Ramos (cell line): Measurements from ENCODE around the gene ETS1.

ENCODE experiments used
- in situ Hi-C: fragments of 300-500 bp; cut with MboI; formaldehyde crosslinking; loops from one replicate; pipeline ENCODE4 v1.14.3; 2022; ENCODE audit warnings: low sequenced_read_pairs; ENCODE audit not compliant: unreplicated experiment

The ETS1 gene

DNA sequence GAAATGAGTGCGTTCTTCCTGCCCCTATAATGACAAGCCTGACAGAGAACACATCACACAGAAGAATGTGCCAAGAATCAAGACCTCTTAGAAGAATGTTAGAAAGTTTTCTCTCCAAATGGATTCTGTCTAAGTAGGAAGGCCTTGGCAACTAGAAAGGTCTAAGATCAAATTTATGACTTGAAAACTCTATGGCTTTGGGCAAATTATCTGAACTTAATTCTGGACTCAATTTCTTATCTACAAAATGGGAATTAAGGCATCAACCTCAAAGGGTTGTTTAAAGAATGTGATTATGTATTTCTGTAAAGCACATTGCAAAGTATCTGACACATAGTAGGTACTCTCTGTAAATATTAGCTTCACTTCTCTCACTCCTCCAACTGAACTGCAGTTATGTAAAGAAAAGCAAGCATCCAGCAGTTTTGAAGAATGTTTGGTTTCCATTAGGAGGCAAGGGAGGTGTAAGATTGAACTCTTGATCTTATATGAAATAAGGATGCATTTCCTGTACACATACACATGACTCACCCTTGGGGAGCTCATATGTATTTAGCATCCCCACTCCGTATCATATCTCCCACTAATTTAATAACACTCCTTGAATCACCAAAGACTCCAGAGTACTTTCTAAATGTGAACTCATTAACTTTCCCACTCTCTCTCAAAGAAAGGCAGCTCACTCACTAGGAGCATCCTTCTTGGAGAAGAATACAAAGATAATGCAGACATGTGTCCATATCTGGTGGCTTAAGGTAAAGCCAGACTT, 77.6 kb downstream of the ETS1 start:
- in situ Hi-C loops, result no loop called here

DNA sequence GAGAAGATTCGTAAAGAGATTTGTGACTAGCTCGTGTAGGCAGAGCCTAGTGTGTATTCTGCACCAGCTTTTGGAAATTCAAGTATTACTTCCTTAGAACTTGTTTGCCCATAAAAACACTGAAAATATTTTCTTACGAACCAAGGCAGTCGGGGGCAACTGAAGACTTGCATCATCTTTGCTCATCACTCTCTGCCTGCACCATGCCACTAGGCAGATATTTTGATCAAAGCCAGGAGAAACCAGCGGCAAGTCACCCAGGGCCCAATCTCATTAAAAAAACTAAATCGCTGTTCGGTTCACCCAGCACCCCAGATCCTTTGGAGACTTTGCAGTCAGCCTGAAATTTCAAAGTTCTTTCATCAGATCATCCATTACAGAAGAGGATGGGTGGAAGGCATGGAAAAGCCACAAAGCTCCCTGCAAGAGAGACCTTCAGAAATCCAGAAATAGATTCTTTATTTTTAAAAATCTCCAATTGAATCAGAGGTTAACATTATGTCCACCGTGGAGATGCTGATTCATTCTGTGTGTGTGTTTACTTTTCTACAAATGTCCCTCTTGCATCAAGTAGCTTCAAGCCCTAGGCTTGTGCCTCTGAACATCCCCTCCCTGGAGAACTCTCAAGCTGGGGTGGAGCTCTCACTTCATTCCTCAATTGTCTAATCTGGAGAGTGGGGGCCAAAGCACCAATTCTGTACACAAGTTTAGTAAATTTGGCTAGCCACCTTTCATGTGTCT, 78.4 kb downstream of the ETS1 start:
- in situ Hi-C loops, result no loop called here

- in situ Hi-C loops, result no loop called here
These were observed 79.4 kb downstream of the ETS1 start for GRCh38 chr11:128507936-128508335.

- in situ Hi-C loops, result no loop called here
These were observed 80.3 kb downstream of the ETS1 start for GRCh38 chr11:128506999-128507611.

DNA sequence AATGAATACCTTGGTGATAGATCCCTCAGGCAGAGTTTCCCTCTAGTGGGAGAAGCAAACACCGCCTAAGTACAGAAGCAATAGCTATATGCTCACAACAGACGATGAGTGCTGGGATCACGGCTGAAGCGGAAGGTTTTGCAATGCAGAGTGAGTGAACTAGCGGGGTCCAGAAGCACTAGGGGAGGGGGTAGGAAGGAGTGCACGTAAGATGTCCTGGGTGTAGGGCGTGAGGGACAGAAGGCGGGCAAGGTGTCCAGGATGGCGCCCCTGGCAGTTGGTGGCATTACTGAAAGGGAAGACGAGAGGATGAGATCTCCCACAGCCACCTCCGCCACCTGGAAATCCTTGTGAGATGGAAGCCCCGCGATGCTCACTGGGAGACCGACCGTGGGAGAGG, 81.0 kb downstream of the ETS1 start:
- in situ Hi-C loops, result no loop called here

- in situ Hi-C loops, result no loop called here
These were observed 81.8 kb downstream of the ETS1 start for GRCh38 chr11:128505449-128506065.

GRCh38 chr11:128504486-128504885, 82.9 kb downstream of the ETS1 start:
- in situ Hi-C loops, result no loop called here

GRCh38 chr11:128503245-128503991, 83.9 kb downstream of the ETS1 start:
- in situ Hi-C loops, result no loop called here

DNA sequence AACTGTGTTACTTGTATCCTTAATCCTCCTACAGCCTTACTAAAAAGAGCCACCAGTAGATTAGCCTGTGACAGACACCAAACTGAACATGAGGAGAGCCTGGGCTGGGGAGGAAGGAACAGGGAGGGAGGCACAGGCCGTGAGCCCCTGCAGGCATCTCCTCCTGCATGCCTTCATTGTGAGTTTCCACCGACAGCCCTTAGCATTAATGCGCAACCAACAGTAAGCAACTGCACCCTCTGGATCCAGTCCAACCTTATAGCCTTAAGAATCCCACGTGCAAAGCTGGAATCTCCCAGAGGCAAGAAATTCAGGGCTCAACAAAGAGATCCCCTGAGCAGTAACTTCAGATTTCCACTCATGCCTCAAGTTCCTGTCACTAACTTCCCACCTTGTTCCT, 84.6 kb downstream of the ETS1 start:
- in situ Hi-C loops, result no loop called here

GRCh38 chr11:128501632-128502549, 85.5 kb downstream of the ETS1 start:
- in situ Hi-C loops, result no loop called here

- in situ Hi-C loops, result no loop called here
These were observed 86.3 kb downstream of the ETS1 start for GRCh38 chr11:128501008-128501407.

DNA sequence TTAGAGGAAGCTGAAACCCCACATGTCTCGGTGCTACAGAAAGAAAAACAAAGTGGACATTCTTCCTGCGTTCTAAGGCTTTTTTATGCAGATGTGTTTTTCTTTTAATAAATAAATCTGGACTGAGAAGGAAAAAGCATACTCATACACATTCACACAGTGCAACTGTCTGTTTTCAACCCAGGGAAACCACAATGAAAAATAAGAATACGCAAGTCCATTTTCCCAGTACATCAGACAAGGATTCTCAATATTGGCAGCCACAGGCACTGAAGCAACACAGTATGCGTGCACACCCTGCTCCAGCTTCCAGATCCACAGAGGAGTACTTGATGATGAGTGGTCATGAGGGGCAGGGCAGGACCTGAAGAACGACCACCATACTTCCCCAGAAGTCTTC, 86.9 kb downstream of the ETS1 start:
- in situ Hi-C loops, result no loop called here

DNA sequence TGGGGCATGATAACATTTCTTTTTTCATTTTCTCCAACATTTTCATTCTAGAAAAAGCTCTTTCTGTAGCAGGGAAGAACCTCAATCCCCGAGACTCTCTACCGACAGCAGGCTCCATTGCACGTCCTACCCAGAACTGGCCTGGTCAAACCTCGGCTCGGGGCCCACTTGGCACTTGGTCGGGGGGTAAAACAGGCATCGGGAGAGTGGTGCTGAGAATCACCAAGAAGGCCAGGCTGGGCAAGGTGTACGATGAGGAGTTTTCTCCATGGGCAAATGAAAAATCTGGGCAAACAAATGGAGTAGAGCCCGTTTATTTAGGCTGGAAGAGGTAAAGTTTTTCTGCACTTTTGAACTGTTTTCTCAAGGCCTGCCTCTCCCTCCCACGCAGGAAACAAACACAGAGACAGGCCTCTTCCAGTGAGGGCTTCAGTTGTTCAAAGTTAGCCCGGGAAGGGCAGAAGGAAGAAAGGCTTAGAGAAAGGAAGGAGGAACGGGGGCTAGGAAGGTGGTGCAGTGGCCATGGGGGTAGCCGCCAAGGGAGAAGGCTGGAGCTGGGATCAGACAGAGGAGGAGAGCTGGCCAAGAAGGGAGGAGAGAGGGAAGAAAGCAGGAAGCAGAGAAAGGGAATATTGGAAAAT, 87.6 kb downstream of the ETS1 start:
- in situ Hi-C loops, result no loop called here

DNA sequence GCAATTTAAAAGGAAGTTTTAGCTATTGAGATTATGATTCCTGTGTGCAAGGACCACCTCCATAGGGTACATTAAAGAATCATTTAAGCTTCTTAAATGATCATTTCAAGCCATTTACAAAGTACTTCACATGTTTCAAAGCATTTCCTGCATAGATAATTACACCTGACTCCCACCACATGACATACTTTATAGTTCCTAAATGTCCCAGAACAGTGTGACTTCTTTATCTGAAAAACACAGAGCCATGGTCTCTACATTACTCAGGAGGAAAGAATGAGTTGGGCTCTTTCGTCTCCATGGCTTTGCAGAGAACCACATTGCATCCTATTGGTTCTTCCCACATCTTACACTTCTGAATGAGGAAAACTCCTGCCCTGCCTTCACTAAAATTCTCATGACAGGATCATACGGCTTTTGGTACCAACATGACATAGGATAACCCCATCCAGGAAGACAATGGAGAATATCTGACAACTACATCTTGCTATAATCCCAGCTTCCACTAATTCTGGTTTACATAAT, 88.6 kb downstream of the ETS1 start:
- in situ Hi-C loops, result no loop called here

GRCh38 chr11:128497776-128498095, 89.6 kb downstream of the ETS1 start:
- in situ Hi-C loops, result no loop called here

- in situ Hi-C loops, result no loop called here
These were observed 90.1 kb downstream of the ETS1 start for GRCh38 chr11:128497061-128497775.

DNA sequence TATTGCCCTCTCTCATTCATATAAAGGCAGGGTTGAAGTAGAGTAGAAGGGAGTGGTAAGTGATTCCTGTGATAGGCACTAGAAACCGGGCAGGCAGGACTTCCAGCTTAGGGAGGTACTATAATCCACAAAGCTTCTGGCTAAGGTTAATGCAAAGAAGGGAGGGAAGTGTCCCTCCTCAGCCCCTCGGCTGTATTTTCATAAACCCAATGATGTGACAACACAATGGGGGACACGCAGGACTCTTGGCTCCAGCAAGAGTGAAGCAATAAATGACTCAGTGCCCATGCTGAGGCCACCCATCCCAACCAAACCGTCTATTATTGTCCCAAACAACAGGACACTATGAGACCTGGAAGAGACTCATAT, 90.7 kb downstream of the ETS1 start:
- in situ Hi-C loops, result no loop called here

- in situ Hi-C loops, result no loop called here
These were observed 91.1 kb downstream of the ETS1 start for GRCh38 chr11:128496249-128496648.
